HG03175 (cell line): Measurements from ENCODE around the gene FCMR.

Experiments used
- ATAC-seq: cut with Tn5 transposase; IDR thresholded peaks from one replicate; pipeline ENCODE4 v1.9.1; 2021; ENCODE audit warnings: mild to moderate bottlenecking, moderate library complexity; ENCODE audit not compliant: unreplicated experiment

The FCMR gene

DNA sequence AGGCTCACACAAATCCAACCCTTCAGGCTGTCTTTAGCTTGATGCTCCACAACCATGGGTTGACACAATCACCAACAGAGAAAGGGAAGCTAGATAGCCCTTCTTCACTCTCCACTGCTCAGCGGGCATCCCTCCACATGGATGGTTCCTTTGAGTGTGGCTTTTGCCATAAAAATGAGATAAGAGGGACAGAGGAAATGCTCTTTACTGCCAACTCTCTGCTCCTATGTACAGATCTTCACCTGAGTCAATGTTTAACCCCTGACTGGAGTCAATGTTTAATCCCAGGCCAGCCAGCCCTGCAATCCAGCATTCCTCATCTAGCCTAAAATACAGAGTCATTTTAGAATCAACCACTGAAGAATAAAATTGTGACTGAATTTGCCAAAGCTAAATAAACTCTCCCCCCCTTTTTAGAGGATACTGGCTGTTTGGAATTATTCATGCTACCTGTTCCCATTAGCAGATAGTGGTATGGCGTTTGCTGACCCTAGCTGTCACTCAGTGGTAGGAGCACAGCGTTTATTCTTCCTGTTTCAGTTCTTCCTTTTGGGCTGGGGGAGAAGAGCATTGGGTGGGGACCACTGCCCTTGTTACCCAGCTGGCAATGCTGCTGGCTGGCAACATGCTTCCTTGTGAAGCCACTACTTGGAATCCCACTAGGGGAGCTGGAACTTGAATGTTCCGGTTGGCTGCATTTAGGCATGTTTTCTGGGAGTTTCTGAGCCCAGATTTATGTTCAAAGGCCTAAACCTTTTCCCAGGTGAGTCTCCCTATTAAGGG, 29.8 kb upstream of the FCMR start:
- ATAC-seq: peak; percentile 43

DNA sequence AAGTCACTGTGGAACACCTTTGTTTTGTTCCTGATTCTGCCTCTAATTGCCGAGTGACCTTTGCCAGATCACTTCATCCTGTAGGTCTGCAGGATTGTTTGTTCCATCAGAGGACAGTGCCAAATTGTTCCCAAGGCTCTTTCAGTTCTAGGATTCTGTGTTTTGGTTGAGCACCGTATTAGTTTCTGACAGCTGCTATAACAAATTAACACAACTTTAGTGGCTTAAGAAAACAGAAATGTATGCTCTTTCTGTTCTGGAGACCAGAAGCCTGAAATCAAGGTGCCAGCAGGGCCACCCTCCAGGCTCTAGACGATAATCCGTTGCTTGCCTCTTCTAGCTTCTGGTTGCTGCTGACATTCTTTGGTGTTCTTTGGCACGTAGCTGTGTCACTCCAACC, 27.9 kb upstream of the FCMR start:
- no peak for ATAC-seq

DNA sequence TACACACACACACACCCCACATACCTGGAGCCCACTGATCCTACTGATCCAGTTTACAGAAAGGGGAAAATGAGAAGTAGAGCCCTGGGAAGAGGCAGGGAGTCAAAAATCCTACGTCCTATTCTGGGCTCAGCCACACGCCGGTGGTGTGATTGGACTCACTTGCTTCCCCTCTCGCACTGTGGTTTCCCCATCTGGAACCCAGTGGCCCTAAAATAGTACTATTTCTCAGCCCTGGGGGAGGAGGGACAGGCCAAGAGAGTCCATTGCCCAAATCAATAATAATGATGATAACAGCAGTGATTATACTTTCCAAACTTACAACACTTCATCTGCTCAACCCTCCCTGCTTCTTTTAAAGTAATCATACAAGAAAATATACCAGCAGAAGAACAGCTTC, 27.5 kb upstream of the FCMR start:
- ATAC-seq: no peak

DNA sequence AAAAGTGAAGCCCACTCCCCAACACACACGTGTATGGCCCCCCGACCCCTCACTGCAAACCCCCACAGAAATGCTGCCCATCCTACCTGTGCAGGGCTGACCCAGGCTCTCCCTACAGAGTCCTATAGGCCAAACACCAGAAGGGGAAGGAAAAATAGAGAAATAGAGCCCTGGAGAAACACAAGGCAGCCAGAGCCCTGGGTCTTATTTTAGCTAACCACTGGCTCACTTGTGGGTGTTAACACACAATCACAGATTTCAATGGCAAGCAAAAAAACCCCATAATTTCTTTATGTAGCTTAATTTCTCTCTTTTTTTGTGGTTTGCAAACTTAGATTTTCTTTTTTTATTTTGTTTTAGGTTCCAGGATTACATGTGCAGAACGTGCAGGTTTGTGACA, 25.5 kb upstream of the FCMR start:
- no peak for ATAC-seq

DNA sequence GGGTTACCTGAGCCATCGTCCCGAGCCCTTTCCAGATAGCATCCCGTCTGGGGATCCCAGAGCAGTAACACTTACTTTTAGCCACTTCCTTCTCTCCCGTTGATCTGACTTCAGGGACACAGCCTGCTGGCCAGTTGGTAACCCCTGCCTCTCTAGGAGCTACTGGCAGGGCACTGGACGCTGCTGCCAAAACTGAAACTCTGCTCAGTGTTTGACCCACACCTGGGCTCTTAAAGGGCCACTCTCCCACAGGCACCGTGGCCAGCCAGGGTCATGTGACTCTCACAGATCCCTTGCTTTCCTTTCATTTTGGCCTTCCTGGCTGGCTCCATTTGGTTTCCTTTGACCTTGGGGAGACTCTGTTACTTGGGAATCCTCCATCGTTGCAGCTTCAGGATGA, 24.5 kb upstream of the FCMR start, which contains the start of gene PIGR:
PIGR (minus strand) TSS at position 206 of the 400 bp plus-strand sequence. CDS start 5,935 bp downstream, outside the sequence.
- no peak for ATAC-seq

DNA sequence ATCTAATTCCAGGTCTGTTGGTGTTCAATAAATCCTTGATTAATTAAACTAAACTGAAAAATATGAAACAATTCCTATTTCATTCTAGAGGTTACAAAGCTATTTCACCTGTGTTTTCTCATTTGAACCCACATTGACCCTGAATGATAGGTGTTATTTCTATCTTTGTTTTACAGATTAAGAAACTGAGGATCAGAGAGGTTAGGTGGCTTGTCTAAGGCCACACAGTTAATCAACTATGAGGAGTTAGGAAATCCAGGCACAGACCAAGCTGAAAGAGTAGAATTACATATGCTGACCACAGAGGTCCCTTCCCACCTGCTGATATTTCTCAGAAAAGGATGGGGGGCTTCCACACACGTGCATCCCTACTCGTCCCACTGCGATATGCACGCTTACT, 24.0 kb upstream of the FCMR start:
- ATAC-seq: no peak

DNA sequence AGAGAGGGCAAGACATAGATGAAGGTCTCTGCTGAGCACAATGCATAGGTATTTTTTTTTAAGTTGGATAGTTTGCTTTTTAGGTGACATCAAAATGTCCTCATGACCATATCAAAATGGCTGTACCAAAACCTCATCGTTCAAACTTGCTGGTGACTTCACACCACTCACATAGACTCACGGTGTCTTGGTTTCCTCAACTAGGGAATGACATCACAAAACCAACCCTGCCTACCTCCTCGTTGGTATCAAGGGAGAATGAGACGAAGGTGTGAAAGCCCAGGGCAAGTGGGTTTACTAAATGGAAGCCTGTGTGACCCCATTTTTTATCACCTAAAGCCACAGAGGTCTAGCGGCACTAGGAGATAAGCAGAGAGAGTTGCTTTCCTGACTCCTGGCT, 23.0 kb upstream of the FCMR start:
- no peak for ATAC-seq

DNA sequence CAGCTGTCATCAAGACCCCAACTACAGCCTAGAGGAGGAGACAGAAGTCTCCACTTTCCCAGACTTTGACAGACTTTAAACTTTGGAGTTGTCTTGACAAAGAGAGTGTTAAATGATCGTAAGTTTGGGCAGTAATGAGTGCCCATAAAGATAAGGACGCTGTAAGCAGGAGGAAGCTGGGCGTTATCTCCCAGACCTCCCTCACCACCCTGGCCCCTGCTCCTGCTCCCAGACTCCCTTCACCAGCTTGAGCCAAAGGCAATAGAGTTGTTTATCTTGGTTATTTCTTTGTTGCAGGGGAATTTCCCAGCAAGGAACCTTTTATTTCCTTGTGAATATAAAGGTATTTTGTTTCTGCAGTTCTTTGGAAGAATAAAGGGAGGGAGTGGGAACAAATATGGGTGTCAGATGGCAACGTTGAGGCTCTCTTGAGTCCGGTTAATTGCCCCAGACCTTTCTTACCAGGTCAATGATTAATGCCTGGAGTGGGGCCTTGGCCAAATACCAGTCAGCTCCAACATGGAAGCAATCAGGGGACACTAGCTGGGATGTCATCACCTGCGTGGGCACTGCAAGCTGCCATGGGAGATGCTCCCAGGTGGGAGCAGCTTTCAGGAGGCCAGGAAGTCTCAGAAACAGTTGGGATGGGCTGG, 20.2 kb upstream of the FCMR start:
- ATAC-seq: no peak

DNA sequence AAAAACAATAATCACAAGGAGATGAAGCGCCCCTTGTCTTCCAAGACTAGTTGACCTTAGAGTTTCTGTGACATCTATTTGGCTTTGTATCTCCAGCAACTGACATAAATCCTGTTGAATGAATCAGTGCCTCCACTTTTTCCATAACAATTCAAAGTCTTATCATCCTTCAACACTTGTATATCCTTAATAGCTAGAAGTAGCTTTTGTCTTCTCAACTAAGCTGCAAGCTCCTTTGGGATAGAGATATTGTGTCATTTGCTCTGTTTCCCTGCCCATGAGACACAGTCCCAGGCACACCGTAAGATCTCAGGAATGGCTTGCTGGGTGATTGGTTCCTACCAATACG, 18.8 kb upstream of the FCMR start:
- ATAC-seq: no peak

DNA sequence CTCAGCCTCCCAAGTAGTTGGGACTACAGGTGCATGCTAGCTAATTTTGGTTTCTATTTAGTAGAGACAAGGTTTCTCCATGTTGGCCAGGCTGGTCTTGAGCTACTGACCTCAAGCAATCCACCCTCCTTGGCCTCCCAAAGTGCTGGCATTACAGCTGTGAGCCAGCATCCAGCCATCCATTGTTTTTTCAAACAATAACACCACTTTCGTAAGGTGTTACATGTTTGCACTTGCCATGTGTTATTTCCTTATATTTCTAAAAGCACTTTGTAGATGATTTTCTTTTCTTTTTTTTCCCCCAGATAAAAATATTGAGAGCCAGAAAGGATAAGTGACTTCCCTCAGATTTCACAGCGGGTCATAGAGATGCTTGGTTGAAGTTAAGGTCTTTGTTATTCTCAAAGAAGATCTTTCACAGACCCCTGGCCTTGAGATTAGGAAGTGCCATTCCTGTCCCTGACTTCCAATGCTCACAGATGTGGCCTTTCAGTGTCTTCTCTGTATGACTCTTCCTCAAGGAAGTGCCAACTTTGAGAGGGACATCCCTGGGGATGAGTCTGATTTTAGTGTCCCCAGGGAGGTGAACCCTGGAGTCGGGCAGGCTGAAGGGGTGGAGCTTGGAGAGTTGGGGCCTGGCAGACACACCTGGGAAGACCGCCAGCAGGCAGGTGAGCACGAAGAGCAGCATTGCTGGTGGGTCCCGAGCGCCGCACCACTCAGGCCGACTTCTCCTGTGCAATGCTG, 18.3 kb upstream of the FCMR start:
- ATAC-seq: no peak

DNA sequence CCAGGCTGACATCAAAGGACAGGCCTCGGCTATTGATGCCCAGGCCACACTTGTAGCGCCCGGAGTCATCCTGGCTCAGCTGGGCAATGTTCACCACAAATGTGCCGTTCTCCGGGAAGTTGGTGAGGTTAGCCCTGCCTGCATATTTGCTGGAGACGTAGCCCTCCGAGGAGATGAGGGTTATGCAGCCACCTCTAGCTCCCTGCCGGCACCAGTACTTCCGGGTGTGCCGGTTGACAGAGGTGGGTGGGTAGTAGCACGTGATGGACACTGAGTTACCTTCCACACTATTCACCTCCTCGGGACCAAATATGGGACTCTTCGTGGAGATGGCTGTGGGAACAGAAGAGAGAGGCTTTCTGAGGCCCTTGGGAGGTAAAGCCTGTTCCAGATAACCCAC, 17.4 kb upstream of the FCMR start:
- no peak for ATAC-seq

DNA sequence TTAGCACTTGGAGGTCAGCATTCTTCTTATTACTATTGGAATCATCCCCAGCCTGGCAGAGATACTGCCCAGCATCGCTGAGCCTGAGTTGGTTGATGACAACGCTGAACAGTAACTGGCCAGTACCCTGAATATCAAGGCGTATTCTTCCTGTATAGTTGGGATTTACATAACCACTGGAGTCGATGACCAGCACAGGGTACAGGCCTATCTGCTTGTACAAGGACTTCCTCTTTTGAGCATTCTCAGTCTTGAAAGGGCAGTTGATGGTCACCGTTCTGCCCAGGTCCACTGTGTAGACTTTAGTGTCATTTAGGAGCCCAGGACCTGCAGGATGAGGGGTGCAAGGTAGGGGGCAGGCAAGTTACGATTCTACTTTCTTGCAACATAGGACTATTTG, 15.7 kb upstream of the FCMR start:
- no peak for ATAC-seq

DNA sequence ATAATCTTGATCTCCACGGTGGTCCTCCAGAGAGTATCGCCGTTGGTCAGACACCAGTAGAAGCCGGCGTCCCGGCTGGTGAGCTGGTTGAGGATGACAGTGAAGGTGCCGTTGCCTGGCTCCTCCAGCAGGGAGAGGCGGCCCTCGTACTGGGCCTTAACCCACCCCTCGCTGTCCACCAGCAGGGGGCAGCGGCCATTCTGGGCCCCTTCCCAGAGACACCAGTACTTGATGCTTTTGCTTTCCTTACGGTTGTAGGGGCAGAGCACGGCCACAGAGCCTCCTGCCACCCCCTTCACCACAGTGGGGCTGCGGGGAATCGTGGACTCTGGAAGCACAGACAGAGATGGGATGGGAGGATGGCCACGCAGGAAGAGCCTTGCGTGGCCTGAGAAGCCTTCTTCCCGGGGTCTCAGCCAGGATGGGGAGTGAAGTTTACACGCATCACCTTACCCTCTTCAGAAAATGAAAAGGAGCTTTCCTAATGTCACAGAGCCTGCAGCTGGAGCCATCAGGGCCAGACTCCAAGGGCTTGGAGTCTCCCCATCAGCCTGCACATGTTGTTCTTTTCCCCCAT, 13.8 kb upstream of the FCMR start:
- no peak for ATAC-seq

DNA sequence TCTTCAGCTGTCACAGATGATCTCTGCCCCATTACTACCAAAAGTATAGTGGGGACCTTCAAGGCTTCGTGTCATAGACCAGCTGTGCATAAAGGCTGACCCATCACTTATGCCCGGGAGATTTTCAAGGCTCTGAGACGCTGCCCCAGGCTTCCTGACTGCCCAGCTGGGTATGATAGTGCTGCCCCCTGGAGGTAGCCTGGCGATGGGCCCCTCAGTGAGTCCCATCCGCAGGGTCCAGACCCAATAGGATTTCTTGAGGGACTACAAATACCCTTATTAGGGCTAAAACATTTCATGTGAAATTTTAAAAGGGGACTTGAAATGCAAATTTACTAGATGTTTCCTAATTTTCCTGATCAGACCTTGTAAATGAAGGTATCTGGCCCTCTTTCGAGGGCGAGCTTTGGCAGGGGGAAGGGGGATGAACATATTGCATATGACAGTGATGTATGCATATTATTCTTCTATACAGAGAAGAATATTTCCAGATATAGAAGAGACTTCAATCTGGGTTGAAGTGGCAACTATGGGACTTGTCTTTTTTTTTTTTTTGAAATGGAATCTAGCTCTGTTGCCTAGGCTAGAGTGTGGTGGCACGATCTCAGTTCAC, 11.7 kb upstream of the FCMR start:
- no peak for ATAC-seq

DNA sequence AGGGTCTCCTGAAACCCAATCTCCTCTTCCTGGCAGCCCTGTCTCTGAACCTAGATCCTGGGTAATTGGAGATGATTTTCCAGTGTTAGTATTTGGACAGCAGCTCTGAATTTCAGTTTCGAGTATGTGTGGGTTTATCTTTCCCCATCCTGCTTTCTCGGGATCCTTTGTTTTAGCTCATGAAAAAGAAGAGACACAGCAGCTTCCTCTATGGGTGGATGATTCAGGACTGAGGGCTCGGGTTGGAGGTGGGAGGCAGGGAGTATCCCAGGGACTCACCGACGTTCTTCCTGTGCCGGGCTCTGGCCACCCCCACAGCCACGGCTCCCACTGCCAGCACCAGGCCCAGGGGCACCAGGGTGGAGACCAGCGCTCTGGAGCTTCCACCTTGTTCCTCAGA, 10.4 kb upstream of the FCMR start:
- no peak for ATAC-seq

DNA sequence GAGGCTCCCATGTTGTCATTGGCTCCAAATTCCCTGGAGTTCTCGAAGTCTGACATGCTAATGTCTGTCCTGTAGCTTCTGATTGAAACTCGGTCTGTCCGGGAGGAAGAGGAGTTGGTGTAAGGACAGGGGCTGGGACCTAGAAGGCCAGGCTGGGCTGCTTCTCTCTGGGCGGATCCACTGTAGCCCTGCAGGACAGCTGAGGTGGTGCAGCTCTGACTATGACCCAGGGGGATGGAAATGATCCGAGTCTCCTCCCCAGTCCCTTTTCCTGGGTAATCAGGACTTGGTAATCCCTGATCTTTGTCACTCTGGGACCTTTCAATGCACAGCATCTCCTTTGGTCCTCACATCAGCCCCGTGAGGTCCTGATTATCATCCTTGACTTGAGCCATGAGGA, 10.0 kb upstream of the FCMR start:
- ATAC-seq: no peak

DNA sequence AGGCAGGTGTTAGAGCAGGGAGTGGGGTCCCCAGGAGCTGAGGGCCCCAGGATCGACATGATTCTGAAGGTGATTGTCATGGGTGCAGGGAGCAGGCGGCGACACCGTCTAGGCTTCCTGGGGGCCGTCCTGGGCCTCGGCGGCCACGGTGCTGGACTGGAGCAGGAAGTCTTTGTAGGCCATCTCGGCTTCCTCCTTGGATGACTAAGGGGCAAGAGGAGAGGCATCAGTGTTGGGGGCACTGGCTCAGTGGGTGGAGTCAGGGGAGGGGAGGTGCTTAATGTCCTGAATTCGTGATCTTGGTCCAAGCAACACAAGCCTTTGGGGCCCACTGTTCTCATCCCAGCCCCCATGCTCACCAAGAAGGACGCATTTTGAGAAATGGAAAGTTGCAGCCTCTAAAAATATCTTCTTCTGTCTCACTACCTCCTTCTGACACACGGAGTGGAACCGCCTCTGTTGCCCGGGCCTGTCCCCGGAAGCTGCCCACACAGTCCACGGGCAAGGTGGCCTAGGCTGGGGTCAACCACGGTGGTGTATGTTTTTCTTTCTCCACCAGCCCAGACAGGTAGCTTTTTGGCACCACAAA, 8.6 kb upstream of the FCMR start:
- ATAC-seq: peak; percentile 80

DNA sequence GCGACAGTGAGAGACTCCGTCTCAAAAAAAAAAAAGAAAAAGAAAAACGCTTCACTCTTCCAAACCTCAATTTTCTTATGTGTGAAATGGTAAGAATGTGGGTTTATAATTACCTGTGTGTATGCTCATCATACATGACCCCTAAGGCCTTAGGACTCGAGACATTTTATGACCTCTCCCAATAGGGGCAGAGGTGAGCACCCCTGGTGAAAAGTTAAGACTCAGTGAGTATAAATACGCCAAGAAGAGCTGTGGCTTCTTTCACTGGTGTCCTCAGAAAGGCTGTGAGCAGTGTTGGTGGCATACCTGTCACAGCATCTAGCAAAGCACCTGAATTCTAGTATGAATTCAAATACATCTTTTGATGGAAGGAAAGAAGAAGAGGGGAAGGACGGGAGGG, 7.8 kb upstream of the FCMR start:
- ATAC-seq: no peak

DNA sequence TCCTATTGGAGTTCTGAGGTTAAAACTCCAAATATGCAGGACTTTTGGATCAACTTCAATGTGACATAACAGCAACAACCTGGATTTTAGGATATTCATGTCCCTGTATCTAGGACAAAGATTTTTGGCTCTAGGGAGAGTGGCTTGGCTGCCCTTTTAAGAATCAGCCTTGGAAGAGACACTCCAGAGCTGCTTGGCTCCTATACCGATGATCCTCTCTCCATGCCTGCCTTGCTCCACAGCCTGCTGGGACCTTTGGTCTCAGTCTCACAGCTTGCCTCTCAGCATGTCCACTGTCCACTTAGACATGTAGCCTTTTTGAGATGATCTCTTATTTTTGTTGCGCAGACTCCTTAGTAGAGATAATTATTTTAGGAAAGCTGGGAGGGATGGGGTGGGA, 4.5 kb upstream of the FCMR start:
- no peak for ATAC-seq

DNA sequence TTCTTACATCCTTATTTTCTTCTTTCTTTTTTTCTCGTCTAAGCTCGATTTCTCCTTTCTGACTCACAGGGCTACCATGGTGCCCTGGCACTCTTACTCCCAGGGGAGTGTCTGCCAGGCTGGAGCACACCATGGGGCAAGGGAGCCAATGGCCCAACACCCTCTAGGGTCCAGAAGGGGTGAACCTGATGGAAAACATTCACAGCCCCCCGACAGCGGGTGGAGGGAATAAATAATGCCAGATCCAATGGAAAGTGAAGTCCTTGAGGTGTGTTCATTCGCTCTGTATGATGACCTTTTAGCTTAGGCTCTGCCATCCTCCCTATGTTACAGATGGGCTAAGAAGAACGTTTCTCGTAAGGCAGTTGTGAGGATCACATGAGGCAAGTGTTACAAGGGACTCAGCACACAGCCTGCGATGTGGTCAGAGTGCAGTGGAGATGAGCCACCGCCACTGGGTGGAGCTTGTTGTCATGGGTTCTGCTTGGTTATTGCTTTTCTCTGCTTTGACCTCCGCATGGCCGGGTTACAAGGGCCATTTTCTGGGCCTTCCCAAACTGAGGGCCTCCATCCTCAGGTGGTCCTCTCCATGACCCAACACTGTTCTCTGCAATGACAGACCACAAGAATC, 3.5 kb upstream of the FCMR start:
- ATAC-seq: peak; percentile 62
